GM21381 (cell line): ENCODE data around the gene CD8A.

Source experiments
- ATAC-seq: cut with Tn5 transposase; IDR thresholded peaks from one replicate; pipeline ENCODE4 v1.9.1; 2021; ENCODE audit warnings: mild to moderate bottlenecking, moderate library complexity; ENCODE audit not compliant: unreplicated experiment

Gene CD8A

DNA sequence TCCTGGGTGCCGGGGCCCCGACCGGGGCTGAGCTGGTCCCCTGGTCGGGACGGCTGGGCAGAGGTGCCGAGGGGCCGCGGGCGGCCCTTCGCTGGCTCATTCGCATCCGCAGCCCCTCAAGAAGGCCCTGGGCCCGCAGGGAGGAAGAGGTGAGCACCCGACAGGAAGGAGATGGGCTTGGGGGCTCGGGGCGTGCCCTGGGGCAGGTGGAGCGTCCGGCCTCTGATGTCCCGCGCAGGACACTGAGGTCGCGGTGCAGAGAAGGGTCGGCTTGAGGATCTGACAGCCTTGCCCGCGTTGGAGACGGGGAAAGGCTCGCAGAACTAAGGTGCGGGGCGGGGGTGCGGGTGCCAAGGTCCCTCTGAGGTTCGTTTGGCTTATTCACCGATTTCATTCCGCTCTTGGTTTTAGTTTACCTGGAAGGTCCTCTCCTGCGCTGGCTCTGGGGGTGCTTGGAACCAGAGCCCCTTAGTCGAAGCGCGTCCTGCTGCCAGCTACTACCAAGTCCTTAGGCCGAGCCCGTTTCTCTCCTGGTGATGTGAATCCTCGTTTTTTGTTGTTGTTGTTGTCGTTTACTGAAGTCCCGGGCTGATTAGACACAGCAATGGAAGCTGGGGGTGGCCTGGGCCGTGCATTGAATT is 18.9 kb upstream of the CD8A start:
- ATAC-seq = no peak

DNA sequence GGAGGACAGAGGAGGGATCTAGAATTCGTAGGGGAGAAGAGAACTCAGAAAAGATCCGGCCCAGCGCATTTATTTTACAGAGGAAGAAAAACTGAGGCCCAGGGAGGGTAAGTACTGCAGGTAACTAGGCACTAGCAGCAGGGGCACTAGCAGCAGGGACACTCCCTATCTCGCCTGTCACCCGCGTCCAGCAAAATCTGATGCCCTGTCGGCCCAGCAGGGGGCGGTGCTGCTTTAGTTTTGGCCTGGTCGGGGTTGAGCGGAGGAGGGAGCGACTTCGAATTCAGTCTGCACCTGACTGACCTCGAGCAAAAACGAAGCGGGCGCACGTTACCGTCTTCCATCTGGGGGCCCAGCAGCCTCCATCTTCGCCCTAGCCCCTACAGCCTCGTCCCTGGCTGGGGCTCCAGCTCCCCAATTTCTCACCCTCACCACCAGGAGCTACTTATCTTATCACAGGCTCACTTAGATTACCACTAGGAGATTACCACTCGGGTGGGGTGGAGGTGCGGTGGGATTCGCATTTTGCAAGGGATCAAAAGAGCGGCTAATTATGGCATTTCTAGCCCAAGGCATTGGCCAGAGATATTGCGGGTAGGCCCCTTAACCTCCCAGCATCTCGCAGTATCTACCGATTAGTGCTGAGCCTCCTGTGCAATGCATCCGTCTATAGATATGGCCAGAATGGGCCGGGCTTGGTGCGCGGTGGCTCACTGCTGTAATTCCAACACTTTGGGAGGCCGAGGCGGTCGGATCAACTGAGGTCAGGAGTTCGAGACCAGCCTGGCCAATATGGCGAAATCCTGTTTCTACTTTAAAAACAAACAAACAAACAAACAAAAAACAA is 17.8 kb upstream of the CD8A start:
- peak; percentile 85 for ATAC-seq

DNA sequence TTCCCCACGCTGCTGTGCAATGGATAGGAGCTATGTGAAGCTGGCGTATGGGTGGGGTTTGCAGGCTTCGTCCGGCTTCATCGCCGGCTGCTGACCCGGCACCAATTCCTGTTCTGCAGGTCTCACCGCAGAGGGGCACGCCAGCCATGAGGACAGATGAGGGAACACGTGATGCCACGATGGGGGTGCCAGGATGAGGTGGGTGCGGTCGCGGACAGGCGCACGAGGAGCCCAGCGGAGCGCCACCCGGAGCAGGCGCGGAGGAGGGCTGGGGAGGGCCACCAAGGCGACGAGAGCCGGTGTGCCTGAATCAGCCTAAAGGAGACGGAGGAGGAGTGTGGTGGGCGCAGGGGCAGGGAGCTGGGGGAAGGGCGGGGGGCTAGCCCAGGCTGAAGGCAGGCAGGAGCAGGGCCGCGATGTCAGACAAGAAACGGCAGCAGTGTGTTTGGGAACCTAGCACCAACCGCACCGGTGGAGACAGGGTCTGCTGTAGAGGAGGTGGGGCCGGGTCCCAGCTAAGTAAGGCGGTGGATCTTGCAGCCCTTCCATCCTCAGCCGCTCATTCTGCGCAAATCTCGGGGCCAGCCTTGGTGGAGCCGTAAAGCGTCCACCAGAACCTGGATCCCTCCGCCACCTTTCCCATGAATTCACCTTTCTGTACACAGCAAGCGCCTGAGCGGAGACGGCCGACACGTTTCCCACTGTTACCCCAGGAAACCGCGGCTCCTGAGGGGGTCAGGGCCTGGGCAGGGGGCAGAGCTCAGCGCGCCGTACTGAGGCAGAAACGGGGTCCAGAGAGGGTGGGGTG is 17.0 kb upstream of the CD8A start:
- no peak for ATAC-seq

DNA sequence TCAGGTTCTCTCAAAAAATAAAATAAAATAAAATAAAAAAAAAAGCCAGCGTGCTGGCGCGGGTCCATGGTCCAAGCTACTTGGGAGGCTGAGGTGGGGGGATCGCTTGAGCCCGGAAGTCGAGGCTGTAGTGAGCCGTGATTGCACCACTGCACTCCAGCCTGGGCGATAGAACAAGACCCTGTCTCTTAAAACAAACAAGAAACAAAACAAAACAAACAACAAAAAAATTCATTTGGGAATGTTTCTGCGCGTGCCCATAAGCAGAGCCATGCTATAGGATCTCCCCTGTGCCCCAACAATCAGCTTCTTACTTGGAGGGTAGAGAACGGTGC is 16.4 kb upstream of the CD8A start:
- no peak for ATAC-seq

DNA sequence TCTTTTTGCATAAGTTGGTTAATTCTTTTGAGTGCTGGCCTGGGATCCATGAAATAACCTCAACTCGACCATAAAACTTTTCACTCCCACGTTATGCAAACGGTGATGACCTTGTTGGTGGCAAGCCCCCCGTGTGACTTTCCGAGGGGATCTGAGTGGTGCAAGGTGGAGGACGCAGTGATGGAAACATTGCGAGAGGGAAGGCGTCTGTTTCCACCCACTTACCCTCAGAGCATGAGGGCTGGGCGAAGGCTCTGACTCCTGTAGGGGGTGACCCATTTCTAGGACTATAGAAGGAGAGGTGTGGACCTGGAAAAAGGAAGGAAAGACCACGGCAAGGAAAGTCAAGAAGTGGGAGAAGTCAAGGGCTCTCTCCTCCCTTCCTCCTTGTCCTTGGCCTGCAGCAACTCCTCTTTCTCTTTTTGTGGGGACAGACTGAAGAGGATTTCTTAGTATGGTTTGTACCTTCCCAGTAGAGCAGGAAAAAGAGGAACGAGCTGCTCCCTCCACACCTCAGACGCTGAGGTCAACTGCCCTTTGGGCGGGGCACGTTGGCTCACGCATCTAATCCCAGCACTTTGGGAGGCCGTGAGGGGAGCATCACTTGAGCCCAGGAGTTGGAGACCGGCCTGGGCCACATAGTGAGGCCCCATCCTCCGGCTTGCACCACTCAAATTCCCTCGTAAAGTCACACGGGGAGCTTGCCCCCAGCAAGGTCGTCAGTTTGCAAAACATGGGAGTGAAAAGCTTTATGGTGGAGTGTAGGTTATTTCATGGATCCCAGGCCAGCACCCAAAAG is 15.5 kb upstream of the CD8A start:
- ATAC-seq = no peak

DNA sequence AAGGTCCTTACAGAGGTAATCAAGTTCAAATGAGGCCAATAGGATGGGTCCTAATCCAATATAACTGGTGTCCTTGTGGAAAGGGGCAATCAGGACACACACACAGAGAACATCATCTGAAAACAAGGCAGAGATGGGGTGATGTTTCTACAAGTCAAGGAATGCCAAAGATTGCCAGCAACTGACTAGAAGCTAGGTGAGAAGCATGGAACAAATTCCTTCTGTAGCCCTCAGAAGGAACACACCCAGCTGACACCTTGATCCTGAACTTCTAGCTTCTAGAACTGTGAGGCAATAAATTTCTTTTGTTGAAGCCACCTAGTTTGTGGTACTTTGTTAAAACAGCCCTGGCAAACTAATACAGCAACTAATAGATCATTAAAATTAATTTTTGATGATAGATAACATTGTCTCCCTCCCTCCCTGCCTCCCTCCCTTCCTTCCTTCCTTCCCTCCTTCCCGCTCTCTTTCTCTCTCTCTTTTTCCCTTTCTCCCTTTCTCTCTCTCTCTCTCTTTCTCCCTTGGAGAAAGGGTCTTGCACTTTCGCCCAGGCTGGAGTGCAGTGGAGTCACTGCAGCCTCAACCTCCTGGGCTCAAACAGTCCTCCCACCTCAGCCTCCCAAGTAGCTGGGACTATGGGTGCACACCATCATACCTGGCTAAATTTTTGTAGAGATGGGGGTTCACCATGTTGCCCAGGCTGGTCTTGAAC is 10.3 kb upstream of the CD8A start:
- no peak for ATAC-seq

DNA sequence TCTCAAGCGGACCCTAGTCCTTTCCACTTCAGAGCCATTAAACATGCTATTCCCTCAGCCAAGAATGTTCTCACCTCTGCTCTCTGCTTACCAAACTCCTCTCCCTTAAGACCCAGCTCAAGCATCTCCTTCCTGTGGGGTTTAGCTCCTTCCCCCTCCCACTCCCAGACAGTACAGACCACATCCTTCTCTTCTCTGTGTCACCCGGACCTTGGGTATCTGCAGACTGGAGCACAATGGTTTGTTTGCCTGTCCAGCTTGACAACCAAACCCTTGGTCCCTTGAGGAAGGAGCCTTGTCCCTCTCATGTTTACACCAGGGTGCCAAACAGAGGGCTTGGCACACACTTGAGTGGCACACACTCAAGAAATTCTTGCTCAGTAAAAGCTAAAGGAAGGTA is 4.1 kb upstream of the CD8A start:
- no peak for ATAC-seq

DNA sequence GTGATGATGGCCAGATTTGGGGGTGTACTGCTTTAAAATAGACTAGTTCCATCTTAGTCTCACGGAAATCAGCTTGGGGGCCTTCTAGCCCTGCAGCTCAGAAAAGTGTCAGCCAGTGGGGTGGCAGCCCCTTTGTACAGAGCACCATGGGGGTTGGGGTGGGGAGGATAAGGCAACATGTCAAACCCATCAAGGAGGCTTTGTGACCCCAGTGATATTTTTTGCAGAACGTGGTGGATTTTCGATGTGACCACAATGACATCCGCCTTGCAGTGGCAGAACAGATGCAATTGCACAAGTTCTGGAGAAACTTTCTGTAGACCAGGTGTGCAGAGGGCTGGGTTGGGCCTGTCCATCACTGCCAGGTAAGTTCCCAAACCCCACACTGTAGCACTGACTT is 3.0 kb upstream of the CD8A start:
- ATAC-seq = no peak

DNA sequence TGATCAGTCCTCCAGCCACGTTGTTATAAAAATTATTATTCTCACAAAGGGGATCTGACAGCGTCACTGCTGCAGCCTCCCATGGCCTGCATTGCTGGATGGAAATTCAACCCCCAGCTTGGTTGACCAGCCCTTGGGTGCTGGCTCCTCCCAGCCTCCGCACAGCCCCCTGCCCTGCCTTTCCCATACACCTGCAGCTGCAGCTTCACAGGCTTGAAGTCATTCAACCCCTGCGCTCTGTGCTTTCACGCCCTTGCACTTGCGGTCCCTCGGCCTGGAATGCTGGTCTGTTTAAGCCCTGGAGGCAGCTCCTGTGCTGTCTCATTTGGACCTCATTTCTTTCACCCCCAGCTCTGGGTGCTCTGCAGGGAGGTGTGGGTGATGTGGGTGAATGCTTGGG is 860 bp upstream of the CD8A start:
- no peak for ATAC-seq

DNA sequence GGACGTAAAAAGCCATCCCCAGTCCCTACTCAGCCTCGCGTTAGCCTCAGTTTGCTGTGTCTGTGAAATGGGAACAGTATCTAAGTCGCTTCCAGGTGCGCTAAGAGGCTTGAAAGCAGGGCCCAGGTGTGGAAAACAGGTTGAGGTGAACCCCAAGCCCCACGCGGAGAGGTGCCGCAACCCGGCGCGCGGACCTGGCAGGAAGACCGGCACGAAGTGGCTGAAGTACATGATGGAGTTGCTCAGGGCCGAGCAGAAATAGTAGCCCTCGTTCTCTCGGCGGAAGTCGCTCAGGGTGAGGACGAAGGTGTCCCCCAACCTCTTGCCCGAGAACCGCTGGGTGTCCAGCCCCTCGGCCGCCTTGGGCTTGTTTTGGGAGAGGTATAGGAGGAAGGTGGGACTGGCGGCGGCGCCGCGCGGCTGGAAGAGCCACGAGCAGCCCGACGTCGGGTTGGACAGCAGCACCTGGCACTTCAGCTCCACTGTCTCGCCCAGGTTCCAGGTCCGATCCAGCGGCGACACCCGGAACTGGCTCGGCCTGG is 508 bp downstream of the CD8A start:
- ATAC-seq = no peak

DNA sequence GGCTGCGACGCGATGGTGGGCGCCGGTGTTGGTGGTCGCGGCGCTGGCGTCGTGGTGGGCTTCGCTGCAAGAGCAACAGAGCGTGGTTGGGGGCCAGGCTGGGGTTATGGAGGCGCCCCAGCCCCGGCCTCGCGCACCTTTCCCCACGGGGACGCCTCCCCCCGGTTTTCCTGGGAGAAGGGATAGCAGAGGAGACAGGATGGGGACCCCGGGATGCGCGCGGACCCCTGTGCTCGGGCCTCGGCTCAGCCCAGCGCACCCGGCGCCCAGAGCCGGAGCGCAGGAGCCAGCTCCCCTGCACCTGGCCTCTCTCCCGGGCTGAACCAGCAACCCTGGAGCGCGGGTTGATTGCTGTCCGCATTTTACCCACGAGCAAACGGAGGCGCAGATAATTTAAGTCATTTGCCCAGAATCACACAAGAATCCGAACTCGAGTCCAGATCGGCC is 1.0 kb downstream of the CD8A start:
- no peak for ATAC-seq

DNA sequence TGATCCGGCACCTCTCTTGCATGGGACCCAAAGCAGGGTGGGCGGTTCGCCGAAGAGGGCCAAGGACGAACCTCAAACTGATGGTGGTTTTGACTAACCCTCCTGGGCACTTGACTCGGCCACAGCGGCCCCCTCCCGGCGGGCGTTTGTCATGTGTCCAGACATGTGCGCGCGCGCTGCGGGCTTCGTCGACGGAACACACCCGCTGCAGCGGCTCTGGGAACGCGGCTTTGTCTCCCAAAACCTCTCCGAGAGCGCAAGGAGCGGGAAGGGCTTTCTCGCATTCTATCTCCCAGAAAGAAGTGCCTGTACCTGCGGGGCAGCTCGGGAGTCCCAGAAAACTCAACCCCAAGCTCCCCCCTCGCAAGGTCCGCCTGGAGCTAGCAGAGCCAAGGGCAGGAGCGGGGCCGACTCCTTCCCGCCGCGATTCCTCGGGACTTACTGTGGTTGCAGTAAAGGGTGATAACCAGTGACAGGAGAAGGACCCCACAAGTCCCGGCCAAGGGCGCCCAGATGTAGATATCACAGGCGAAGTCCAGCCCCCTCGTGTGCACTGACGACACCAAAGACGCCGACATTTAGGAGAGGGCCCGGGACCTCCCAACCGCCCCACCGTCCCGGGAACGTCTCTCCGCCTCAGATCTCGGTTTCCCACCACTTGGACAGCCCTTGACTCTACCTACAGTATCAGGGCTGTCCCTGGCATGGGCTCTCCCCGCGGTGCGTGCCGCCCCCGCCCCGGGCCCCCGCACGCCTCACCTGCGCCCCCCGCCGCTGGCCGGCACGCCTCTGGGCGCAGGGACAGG is 1.6 kb downstream of the CD8A start:
- no peak for ATAC-seq

DNA sequence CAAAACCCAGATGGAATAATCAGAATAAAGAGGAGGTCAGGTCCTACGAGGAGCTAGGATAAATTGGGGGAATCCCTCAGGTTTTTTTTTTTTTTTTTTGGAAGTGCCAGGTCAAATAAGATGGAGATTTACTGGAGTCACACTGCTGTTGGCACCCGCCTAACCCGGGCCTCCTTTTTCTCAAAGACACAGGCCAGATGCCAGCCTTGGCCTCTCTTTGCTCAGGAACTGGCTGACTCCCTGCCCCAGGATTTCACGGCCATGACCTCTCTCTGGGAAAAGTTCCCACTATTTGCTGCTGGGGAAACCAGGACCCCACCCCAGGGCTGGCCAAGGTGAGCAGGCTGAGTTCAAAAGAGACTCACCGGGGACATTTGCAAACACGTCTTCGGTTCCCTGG is 2.5 kb downstream of the CD8A start:
- ATAC-seq = no peak

DNA sequence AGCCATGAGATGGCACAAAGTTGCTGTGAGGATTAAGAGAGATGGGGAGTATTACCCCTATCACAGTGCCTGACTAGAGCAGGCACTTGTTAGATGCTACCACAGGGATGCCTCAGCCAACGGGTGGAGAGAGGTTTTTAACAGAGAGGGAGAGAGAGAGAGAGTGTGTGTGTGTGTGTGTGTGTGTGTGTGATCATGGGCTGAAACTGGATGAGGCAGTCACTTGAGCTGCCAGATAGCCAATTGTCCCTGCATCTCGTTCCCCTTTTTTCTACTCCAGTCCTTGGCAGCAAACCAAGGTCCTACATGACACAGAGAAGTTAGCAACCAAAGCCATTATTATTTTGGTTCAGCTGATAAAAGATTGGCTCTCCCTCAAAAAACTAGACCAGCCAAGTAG is 3.0 kb downstream of the CD8A start:
- no peak for ATAC-seq

DNA sequence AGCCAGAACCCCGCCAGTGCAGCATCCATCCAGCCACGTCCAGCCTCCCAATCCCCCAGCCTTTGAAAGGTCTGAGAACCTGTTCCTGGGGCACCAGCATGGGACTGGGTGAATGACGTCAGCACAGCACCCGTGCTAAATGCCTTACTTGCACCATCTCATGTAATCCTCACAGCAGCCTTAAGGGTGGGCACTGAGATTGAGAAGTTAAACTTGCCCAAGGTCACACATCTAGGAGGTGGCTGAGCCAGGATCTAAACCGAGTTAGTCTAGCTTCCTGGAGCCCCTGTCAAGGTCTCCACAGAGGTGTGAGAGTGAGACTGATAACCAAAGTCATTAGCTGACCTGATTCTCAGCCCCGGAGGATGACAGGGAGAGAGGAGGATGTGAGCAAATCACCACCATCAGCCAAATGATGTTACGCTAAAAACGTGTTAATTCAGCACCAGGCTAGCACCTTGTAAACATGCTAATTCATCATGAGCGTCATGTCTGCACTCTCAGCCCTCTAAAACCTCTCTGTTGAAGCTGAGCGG is 4.6 kb downstream of the CD8A start:
- no peak for ATAC-seq

DNA sequence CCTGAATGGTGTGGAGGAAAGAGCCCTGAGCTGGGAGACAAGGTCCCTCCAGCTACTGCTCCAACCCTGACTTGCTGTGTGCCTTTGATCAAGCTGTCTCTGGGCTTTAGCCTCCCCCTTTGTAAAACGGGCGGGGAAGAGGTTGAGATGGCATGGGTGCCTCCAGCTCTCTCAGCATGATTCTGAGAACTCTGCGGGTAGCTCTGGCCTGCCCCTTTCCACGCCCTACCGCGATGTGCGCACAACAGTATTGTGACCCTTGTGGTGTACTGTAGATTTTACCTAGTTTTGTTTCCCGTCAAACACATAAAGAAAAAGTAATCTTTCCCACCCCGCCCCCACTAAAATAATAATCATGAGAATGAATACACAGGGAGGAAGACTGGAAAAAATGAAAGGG is 5.3 kb downstream of the CD8A start:
- ATAC-seq = no peak

DNA sequence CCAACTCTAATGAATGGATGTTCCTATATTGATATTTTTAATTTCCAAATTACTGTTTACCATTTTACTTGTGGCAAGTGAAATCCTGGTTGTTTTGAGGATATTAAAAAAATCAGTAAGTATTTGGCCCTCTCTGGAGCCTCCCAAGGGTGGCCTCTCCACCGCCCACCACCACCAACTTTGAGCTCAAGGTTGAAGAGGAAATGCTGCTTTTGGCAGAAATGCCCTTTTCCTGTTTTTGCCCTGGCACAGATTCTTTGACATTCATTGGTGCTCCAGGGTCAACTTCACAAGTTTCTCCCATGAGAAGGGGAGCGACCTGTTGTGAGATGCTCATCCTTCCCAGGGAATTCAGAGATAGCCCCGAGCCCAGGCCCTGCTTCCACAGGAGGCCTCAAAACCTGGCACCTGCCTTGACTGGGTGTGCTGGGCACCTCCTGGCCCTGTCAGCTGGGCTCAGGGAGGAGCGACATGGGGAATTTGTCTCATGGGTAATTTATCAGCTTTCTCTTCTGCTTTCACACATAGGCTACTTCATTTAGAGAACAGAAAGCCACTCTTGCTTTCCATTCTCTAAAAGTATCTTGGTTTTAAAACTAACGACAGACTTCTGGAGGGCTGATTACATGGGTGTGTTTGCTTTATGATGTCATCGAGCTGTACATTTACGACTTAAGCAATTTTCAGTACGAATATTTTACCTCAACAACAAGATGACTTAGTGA is 6.9 kb downstream of the CD8A start:
- ATAC-seq = peak; percentile 93

DNA sequence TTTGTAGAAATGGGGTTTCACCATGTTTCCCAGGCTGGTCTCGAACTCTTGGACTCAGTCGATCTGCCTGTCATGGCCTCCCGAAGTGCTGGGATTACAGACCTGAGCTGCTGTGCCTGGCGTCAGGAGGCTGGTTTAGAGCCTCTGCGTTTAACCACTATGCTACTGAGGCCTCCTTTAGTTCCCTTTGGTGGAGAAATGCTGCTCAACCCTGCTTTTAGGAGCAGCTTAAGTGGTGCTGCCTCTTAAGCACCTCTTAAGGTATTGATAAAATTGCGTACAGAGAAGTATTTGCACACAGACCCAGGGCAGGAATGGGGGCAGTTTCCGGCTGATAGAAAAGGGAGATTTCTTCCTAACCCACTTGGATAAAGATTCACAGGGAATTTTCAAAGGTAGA is 8.0 kb downstream of the CD8A start:
- ATAC-seq = no peak
